HepG2 (cell line): Measurements from ENCODE around the gene KLK7. TPM values are rescaled to one million over a fixed set of nuclear protein-coding genes. Genes with fewer than 3 reads are reported as not detected.

Experiments used
- CEBPG ChIP-seq: IDR thresholded peaks from 2 replicates; pipeline ENCODE4 v1.6.1; 2016
- DBP ChIP-seq: sonication (generic); formaldehyde crosslinking; IDR thresholded peaks from 2 replicates; pipeline ENCODE4 v1.4.0; 2020; ENCODE audit warnings: missing genetic modification reagents; ENCODE audit errors: not compliant biosample characterization
- EED ChIP-seq: sonication (generic); formaldehyde crosslinking; IDR thresholded peaks from 2 replicates; pipeline ENCODE4 v1.5.0; 2020; ENCODE audit warnings: mild to moderate bottlenecking, missing genetic modification reagents
- ETV5 ChIP-seq: IDR thresholded peaks from 2 replicates; pipeline ENCODE4 v1.6.1; 2018; ENCODE audit warnings: missing biosample characterization, missing genetic modification reagents, inconsistent platforms, borderline replicate concordance
- GABPB1 ChIP-seq: IDR thresholded peaks from 2 replicates; pipeline ENCODE4 v1.6.1; 2016; ENCODE audit warnings: mild to moderate bottlenecking, missing genetic modification reagents, moderate library complexity, missing compliant biosample characterization
- HNRNPL ChIP-seq: fragments of 200-400 bp; formaldehyde crosslinking; IDR thresholded peaks from 2 replicates; pipeline ENCODE4 v1.6.1; 2017; ENCODE audit warnings: mild to moderate bottlenecking, low read depth, low read length
- LRRFIP1 ChIP-seq: sonication (generic); formaldehyde crosslinking; conservative IDR thresholded peaks from 2 replicates; pipeline ENCODE4 v1.4.0; 2020; ENCODE audit warnings: missing genetic modification reagents
- PATZ1 ChIP-seq: sonication (generic); formaldehyde crosslinking; IDR thresholded peaks from 2 replicates; pipeline ENCODE4 v1.4.0; 2020; ENCODE audit warnings: missing genetic modification reagents
- RAD51 ChIP-seq: fragments of 450-650 bp; IDR thresholded peaks from 2 replicates; pipeline ENCODE4 v1.6.1; 2016; ENCODE audit warnings: borderline replicate concordance
- RXRA ChIP-seq: sonication (generic); formaldehyde crosslinking; IDR thresholded peaks from 2 replicates; pipeline ENCODE4 v1.5.1; 2020; ENCODE audit warnings: missing genetic modification reagents
- SATB2 ChIP-seq: sonication (generic); formaldehyde crosslinking; IDR thresholded peaks from 2 replicates; pipeline ENCODE4 v1.5.0; 2020; ENCODE audit warnings: missing genetic modification reagents
- UBTF ChIP-seq: sonication (generic); formaldehyde crosslinking; IDR thresholded peaks from 2 replicates; pipeline ENCODE4 v1.4.0; 2020; ENCODE audit warnings: mild to moderate bottlenecking, missing genetic modification reagents
- XRCC5 ChIP-seq: fragments of 200-400 bp; formaldehyde crosslinking; optimal IDR thresholded peaks from 2 replicates; pipeline ENCODE3; 2017; ENCODE audit warnings: mild to moderate bottlenecking, low read length
- ZBTB46 ChIP-seq: sonication (generic); formaldehyde crosslinking; IDR thresholded peaks from 2 replicates; pipeline ENCODE4 v1.4.0; 2020; ENCODE audit warnings: mild to moderate bottlenecking, missing genetic modification reagents, borderline replicate concordance
- ZNF264 ChIP-seq: sonication (generic); formaldehyde crosslinking; IDR thresholded peaks from 2 replicates; pipeline ENCODE4 v1.4.0; 2020; ENCODE audit warnings: missing genetic modification reagents
- ZNF280D ChIP-seq: sonication (generic); formaldehyde crosslinking; IDR thresholded peaks from 2 replicates; pipeline ENCODE4 v1.5.1; 2020; ENCODE audit warnings: mild to moderate bottlenecking, missing genetic modification reagents
- ZNF30 ChIP-seq: sonication (generic); formaldehyde crosslinking; IDR thresholded peaks from 2 replicates; pipeline ENCODE4 v1.5.0; 2020; ENCODE audit warnings: mild to moderate bottlenecking, missing genetic modification reagents
- ZNF724P ChIP-seq: sonication (generic); formaldehyde crosslinking; IDR thresholded peaks from 2 replicates; pipeline ENCODE4 v1.8.0; 2022; ENCODE audit warnings: missing genetic modification reagents, borderline replicate concordance
- polyA plus RNA-seq, 8 experiments: library from polyadenylated mRNA; depleted of rRNA in 3 of 8; stranded (reverse) in 7 of 8; unstranded in 1 of 8; fragments of >200 nt; fragmentation: Illumina TruSeq in 4 of 8; extraction: Trizol in 4 of 8; gene quantifications; 2 replicates each; pipeline versions ENCODE4 v1.2.1 to v1.2.3, GENCODE V29; 2011 to 2016; ENCODE audit warnings: low read depth in 4 of 8, missing spikeins in 1 of 8, mixed read lengths in 1 of 8; ENCODE audit not compliant: insufficient read depth in 1 of 8
- total RNA-seq, 5 experiments: library from RNA; depleted of rRNA; stranded (reverse); fragments of >200 nt; fragmentation: Illumina TruSeq; extraction: Trizol; gene quantifications; 2 replicates each; pipeline ENCODE4 v1.2.3, GENCODE V29; 2016; ENCODE audit warnings: low read depth in 1 of 5

Gene KLK7
- total and polyA plus RNA-seq, 2 of the 13 experiments (the other 11 are each of a cell fraction or from before 2014, with no cell fraction given): not detected

GRCh38 chr19:50969413-50969760 is 14.3 kb downstream of the KLK7 start, which contains the start of gene KLK6 (continued):
- TF ChIP-seq LRRFIP1 (CRISPR knock-in tag) (no peak), HNRNPL (peak; percentile 63; the same call in 1 of the 2 replicates), UBTF (CRISPR knock-in tag) (peak; percentile 36; the same call in 1 of the 2 replicates), ZBTB46 (no peak), ZNF30 (CRISPR knock-in tag) (no peak), RAD51 (no peak), ZNF280D (CRISPR knock-in tag) (no peak), RXRA (CRISPR knock-in tag) (peak; percentile 16; the same call in 1 of the 2 replicates), DBP (CRISPR knock-in tag) (no peak), XRCC5 (peak; percentile 17), ZNF724P (CRISPR knock-in tag) (no peak), GABPB1 (CRISPR knock-in tag) (peak; percentile 60; the same call in 1 of the 2 replicates), EED (no peak), ZNF264 (CRISPR knock-in tag) (no peak), ETV5 (peak; percentile 24; the same call in 1 of the 2 replicates), SATB2 (CRISPR knock-in tag) (no peak), CEBPG (CRISPR knock-in tag) (no peak), PATZ1 (CRISPR knock-in tag) (peak; percentile 65)
